ENCODE measurements around the gene CCDC192. TPM values are rescaled to one million over a fixed set of nuclear protein-coding genes. Genes with fewer than 3 reads are reported as not detected.

Gene CCDC192
- total and polyA plus RNA-seq, 9 donors: 0.26 to 2.6 (median 0.91) TPM; not detected in 1

GRCh38 chr5:127827451-127827850 is 124.3 kb downstream of the CCDC192 start:
- H3K27ac ChIP-seq: no peak overlapping the region
- intact Hi-C loops (cut with DNase I): no loop called here
- DNase-seq: no peak
- no peaks in the 10 kb centered on the region for H3K27me3 ChIP-seq
- H3K9me3 ChIP-seq: no peaks in the 10 kb centered on the region
- TF ChIP-seq CTCF (IDR thresholded peaks at IDR 0.05) (no peak), EP300 (IDR thresholded peaks at IDR 0.05) (no peak), POLR2A (IDR thresholded peaks at IDR 0.05) (no peak)
- H3K4me3 ChIP-seq: no peak overlapping the region
- no peaks in the 10 kb centered on the region for H3K36me3 ChIP-seq
- H3K4me1 ChIP-seq (ENCODE audit: insufficient read depth): peaks cover 4% of the 10 kb centered on the region
- 87 to 95% (median 92%) methylated on average over 6 of the region's 6 CpGs for WGBS, 3 donors

- H3K36me3 ChIP-seq: no peaks in the 10 kb centered on the region
- no peaks in the 10 kb centered on the region for H3K4me1 ChIP-seq (ENCODE audit: insufficient read depth)
- no peak for DNase-seq
- H3K27ac ChIP-seq: no peak overlapping the region
- no peaks in the 10 kb centered on the region for H3K27me3 ChIP-seq
- no peak for TF ChIP-seq POLR2A (IDR thresholded peaks at IDR 0.05)
- no peak for TF ChIP-seq EP300 (IDR thresholded peaks at IDR 0.05)
- TF ChIP-seq CTCF (IDR thresholded peaks at IDR 0.05): no peak
- H3K4me3 ChIP-seq: no peak overlapping the region
- intact Hi-C loops (cut with DNase I): no loop called here
- H3K9me3 ChIP-seq: no peaks in the 10 kb centered on the region
- 85 to 89% (median 87%) methylated on average over 3 of the region's 3 CpGs for WGBS, 3 donors
Measured at GRCh38 chr5:127830157-127830556, 127.0 kb downstream of the CCDC192 start.

- no peak overlapping the region for H3K27ac ChIP-seq
- no peaks in the 10 kb centered on the region for H3K9me3 ChIP-seq
- no peak overlapping the region for H3K4me3 ChIP-seq
- DNase-seq: no peak
- WGBS, 3 donors: 90 to 96% (median 92%) methylated on average over 5 of the region's 5 CpGs
- H3K4me1 ChIP-seq (ENCODE audit: insufficient read depth): peaks cover 2% of the 10 kb centered on the region
- TF ChIP-seq CTCF (IDR thresholded peaks at IDR 0.05) (no peak), EP300 (IDR thresholded peaks at IDR 0.05) (no peak), POLR2A (IDR thresholded peaks at IDR 0.05) (no peak)
- H3K27me3 ChIP-seq: no peaks in the 10 kb centered on the region
- intact Hi-C loops (cut with DNase I): no loop called here
- no peaks in the 10 kb centered on the region for H3K36me3 ChIP-seq
Measured at GRCh38 chr5:127830829-127831598, 127.8 kb downstream of the CCDC192 start.

GRCh38 chr5:127832067-127832466 is 128.9 kb downstream of the CCDC192 start:
- Histone ChIP-seq H3K4me1 (ENCODE audit: insufficient read depth) (peaks cover 2% of the 10 kb centered on the region), H3K27ac (no peak overlapping the region), H3K9me3 (no peaks in the 10 kb centered on the region), H3K4me3 (no peak overlapping the region), H3K27me3 (no peaks in the 10 kb centered on the region), H3K36me3 (no peaks in the 10 kb centered on the region)
- intact Hi-C loops (cut with DNase I): no loop called here
- TF ChIP-seq POLR2A (IDR thresholded peaks at IDR 0.05): no peak
- TF ChIP-seq EP300 (IDR thresholded peaks at IDR 0.05): no peak
- no peak for TF ChIP-seq CTCF (IDR thresholded peaks at IDR 0.05)
- 97 to 99% (median 98%) methylated on average over 5 of the region's 5 CpGs for WGBS, 3 donors
- no peak for DNase-seq

Measured in ovary (tissue), 9 donors.